ENCODE data around the gene ZNF423.
A peak's percentile ranks its signal among the peaks of the same experiment; 100 is the strongest.

The ZNF423 gene

DNA sequence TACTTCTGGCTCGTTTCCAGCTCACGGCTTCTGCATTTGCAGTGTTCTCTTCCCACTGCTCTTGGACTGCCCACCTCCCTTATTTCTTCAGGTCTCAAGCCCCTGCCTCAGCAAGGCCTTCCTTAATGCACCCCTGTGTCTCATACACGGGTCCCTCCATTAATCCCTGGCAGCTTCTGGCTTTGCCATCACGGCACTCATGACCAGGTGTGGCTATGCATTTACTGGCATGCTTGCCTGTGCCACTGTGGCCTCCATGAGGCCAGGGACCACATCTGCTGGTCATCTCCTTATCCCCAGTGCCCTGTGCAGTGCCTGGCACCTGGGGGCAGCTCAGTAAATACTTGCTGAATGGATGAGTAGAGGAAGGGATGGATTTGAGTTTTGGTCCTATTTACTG is 368.2 kb downstream of the ZNF423 start:
- Histone ChIP-seq H3K36me3 (ENCODE audit: insufficient read depth, low read length) (no peaks in the 10 kb centered on the region), H3K27me3 (ENCODE audit: insufficient read depth, low read length, poor library complexity) (no peaks in the 10 kb centered on the region), H3K27ac (ENCODE audit: low read length) (no peak overlapping the region), H2AFZ (ENCODE audit: low read depth, low read length) (no peak overlapping the region), H3K9ac (ENCODE audit: low read depth, low read length) (no peak overlapping the region), H3K4me2 (ENCODE audit: insufficient read depth, low read length) (no peak overlapping the region), H3K4me3 (ENCODE audit: low read depth in 1 of 2, low read length in 2 of 2) (no peak overlapping the region), H3K4me1 (ENCODE audit: insufficient read depth, low read length) (peaks cover 6% of the 10 kb centered on the region), H3K79me2 (ENCODE audit: insufficient read depth, low read length) (no peaks in the 10 kb centered on the region), H4K20me1 (ENCODE audit: insufficient read depth, low read length) (no peaks in the 10 kb centered on the region), H3K9me3 (ENCODE audit: insufficient read depth, low read length, severe bottlenecking) (no peaks in the 10 kb centered on the region)
- TF ChIP-seq CTCF (IDR thresholded peaks at IDR 0.05; ENCODE audit: borderline replicate concordance, extremely low read depth, low read length, poor library complexity, severe bottlenecking): no peak
- TF ChIP-seq EZH2 (IDR thresholded peaks at IDR 0.05; ENCODE audit: borderline replicate concordance, low read depth, low read length, severe bottlenecking): no peak
- DNase-seq (no peak), ATAC-seq (ENCODE audit: insufficient read depth, low read depth) (no peak)

GRCh38 chr16:49486400-49486799 is 369.5 kb downstream of the ZNF423 start:
- no peak for TF ChIP-seq EZH2 (IDR thresholded peaks at IDR 0.05; ENCODE audit: borderline replicate concordance, low read depth, low read length, severe bottlenecking)
- TF ChIP-seq CTCF (IDR thresholded peaks at IDR 0.05; ENCODE audit: borderline replicate concordance, extremely low read depth, low read length, poor library complexity, severe bottlenecking): no peak
- DNase-seq: no peak
- no peaks in the 10 kb centered on the region for H3K27me3 ChIP-seq (ENCODE audit: insufficient read depth, low read length, poor library complexity)

GRCh38 chr16:49485663-49486062 is 370.2 kb downstream of the ZNF423 start:
- H2AFZ ChIP-seq (ENCODE audit: low read depth, low read length): no peak overlapping the region
- no peak overlapping the region for H3K27ac ChIP-seq (ENCODE audit: low read length)
- H4K20me1 ChIP-seq (ENCODE audit: insufficient read depth, low read length): no peaks in the 10 kb centered on the region
- no peaks in the 10 kb centered on the region for H3K27me3 ChIP-seq (ENCODE audit: insufficient read depth, low read length, poor library complexity)
- H3K79me2 ChIP-seq (ENCODE audit: insufficient read depth, low read length): no peaks in the 10 kb centered on the region
- no peaks in the 10 kb centered on the region for H3K36me3 ChIP-seq (ENCODE audit: insufficient read depth, low read length)
- DNase-seq (no peak), ATAC-seq (ENCODE audit: insufficient read depth, low read depth) (peak; percentile 55; the same call in 1 of the 3 replicates)
- no peak overlapping the region for H3K4me2 ChIP-seq (ENCODE audit: insufficient read depth, low read length)
- TF ChIP-seq EZH2 (IDR thresholded peaks at IDR 0.05; ENCODE audit: borderline replicate concordance, low read depth, low read length, severe bottlenecking): no peak
- TF ChIP-seq CTCF (IDR thresholded peaks at IDR 0.05; ENCODE audit: borderline replicate concordance, extremely low read depth, low read length, poor library complexity, severe bottlenecking): no peak
- no peak overlapping the region for H3K4me3 ChIP-seq (ENCODE audit: low read depth in 1 of 2, low read length in 2 of 2)
- peaks cover 10% of the 10 kb centered on the region for H3K4me1 ChIP-seq (ENCODE audit: insufficient read depth, low read length)
- H3K9ac ChIP-seq (ENCODE audit: low read depth, low read length): no peak overlapping the region
- H3K9me3 ChIP-seq (ENCODE audit: insufficient read depth, low read length, severe bottlenecking): no peaks in the 10 kb centered on the region

More at GRCh38 chr16:49486400-49486799, 369.5 kb downstream of the ZNF423 start:
- Histone ChIP-seq H3K36me3 (ENCODE audit: insufficient read depth, low read length) (no peaks in the 10 kb centered on the region), H3K79me2 (ENCODE audit: insufficient read depth, low read length) (no peaks in the 10 kb centered on the region), H3K9ac (ENCODE audit: low read depth, low read length) (no peak overlapping the region), H3K9me3 (ENCODE audit: insufficient read depth, low read length, severe bottlenecking) (no peaks in the 10 kb centered on the region), H3K4me1 (ENCODE audit: insufficient read depth, low read length) (peaks cover 10% of the 10 kb centered on the region), H4K20me1 (ENCODE audit: insufficient read depth, low read length) (no peaks in the 10 kb centered on the region), H3K4me2 (ENCODE audit: insufficient read depth, low read length) (no peak overlapping the region), H2AFZ (ENCODE audit: low read depth, low read length) (no peak overlapping the region), H3K4me3 (ENCODE audit: low read depth in 1 of 2, low read length in 2 of 2) (no peak overlapping the region), H3K27ac (ENCODE audit: low read length) (no peak overlapping the region)
- ATAC-seq (ENCODE audit: insufficient read depth, low read depth): no peak

DNA sequence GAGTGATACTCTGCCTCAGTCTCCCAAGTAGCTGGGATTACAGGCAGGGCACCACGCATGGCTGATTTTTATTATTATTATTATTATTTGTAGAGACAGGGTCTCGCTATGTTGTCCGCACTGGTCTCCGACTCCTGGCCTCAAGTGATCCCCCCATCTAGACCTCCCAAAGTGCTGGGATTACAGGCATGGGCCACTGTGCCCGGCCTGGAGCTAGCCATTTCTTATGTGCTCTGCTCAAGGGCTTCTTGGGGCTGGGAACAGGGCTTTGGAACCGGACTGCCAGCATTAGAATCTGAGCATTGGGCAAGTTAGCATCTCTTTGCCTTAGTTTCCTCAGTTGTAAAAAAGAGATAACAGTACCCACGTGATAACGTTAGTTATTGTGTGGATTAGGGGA is 371.0 kb downstream of the ZNF423 start:
- H3K4me3 ChIP-seq (ENCODE audit: low read depth in 1 of 2, low read length in 2 of 2): no peak overlapping the region
- no peaks in the 10 kb centered on the region for H3K27me3 ChIP-seq (ENCODE audit: insufficient read depth, low read length, poor library complexity)
- H2AFZ ChIP-seq (ENCODE audit: low read depth, low read length): no peak overlapping the region
- ATAC-seq (ENCODE audit: insufficient read depth, low read depth): no peak
- H3K79me2 ChIP-seq (ENCODE audit: insufficient read depth, low read length): no peaks in the 10 kb centered on the region
- no peak overlapping the region for H3K9ac ChIP-seq (ENCODE audit: low read depth, low read length)
- DNase-seq: no peak
- H3K4me2 ChIP-seq (ENCODE audit: insufficient read depth, low read length): no peak overlapping the region
- no peak for TF ChIP-seq CTCF (IDR thresholded peaks at IDR 0.05; ENCODE audit: borderline replicate concordance, extremely low read depth, low read length, poor library complexity, severe bottlenecking)
- TF ChIP-seq EZH2 (IDR thresholded peaks at IDR 0.05; ENCODE audit: borderline replicate concordance, low read depth, low read length, severe bottlenecking): no peak
- H3K4me1 ChIP-seq (ENCODE audit: insufficient read depth, low read length): peaks cover 10% of the 10 kb centered on the region
- H4K20me1 ChIP-seq (ENCODE audit: insufficient read depth, low read length): no peaks in the 10 kb centered on the region
- H3K9me3 ChIP-seq (ENCODE audit: insufficient read depth, low read length, severe bottlenecking): no peaks in the 10 kb centered on the region
- no peak overlapping the region for H3K27ac ChIP-seq (ENCODE audit: low read length)
- H3K36me3 ChIP-seq (ENCODE audit: insufficient read depth, low read length): no peaks in the 10 kb centered on the region
